ENCODE results near the gene HIPK2.
"Not testable (repeated sequence)": the region's sequence is repeated elsewhere in the genome, so short reads cannot be mapped to it uniquely, and the experiment has no call there.

Gene HIPK2

GRCh38 chr7:139617074-139617473 is 160.7 kb downstream of the HIPK2 start:
- Histone ChIP-seq H3K27me3 (replicated peaks) (no peaks in the 10 kb centered on the region), H3K36me3 (replicated peaks) (peaks cover 72% of the 10 kb centered on the region), H3K27ac (no peak overlapping the region), H3K4me3 (ENCODE audit: low read depth, low read length) (no peak overlapping the region)
- no peak for DNase-seq
- in situ Hi-C loops (cut with HindIII; ENCODE audit: low pct_ligation_motif_present, low sequenced_read_pairs), result no loop called here
- no peak for TF ChIP-seq CTCF (IDR thresholded peaks at IDR 0.05; ENCODE audit: low read depth, low read length, missing control alignments)

- Histone ChIP-seq H3K27me3 (replicated peaks) (no peaks in the 10 kb centered on the region), H3K36me3 (replicated peaks) (peaks cover 77% of the 10 kb centered on the region), H3K27ac (no peak overlapping the region), H3K4me3 (ENCODE audit: low read depth, low read length) (no peak overlapping the region)
- in situ Hi-C loops (cut with HindIII; ENCODE audit: low pct_ligation_motif_present, low sequenced_read_pairs), result no loop called here
- no peak for DNase-seq
- no peak for TF ChIP-seq CTCF (IDR thresholded peaks at IDR 0.05; ENCODE audit: low read depth, low read length, missing control alignments)
Observed at GRCh38 chr7:139614886-139615285, 162.9 kb downstream of the HIPK2 start.

GRCh38 chr7:139613971-139614411 is 163.8 kb downstream of the HIPK2 start:
- DNase-seq, result no peak
- no peak for TF ChIP-seq CTCF (IDR thresholded peaks at IDR 0.05; ENCODE audit: low read depth, low read length, missing control alignments)
- in situ Hi-C loops (cut with HindIII; ENCODE audit: low pct_ligation_motif_present, low sequenced_read_pairs), result no loop called here
- Histone ChIP-seq H3K27me3 (replicated peaks) (no peaks in the 10 kb centered on the region), H3K4me3 (ENCODE audit: low read depth, low read length) (no peak overlapping the region), H3K36me3 (replicated peaks) (peaks cover 68% of the 10 kb centered on the region), H3K27ac (no peak overlapping the region)

- H3K27me3 ChIP-seq (replicated peaks); H3K4me3 ChIP-seq (ENCODE audit: low read depth, low read length); DNase-seq; in situ Hi-C loops (cut with HindIII; ENCODE audit: low pct_ligation_motif_present, low sequenced_read_pairs); H3K27ac ChIP-seq: not testable (repeated sequence)
- H3K36me3 ChIP-seq (replicated peaks), result peaks cover 52% of the 10 kb centered on the region
Observed at GRCh38 chr7:139611556-139611955, 166.2 kb downstream of the HIPK2 start.

GRCh38 chr7:139610595-139610994 is 167.2 kb downstream of the HIPK2 start:
- TF ChIP-seq CTCF (IDR thresholded peaks at IDR 0.05; ENCODE audit: low read depth, low read length, missing control alignments), result no peak
- H3K36me3 ChIP-seq (replicated peaks), result peaks cover 44% of the 10 kb centered on the region
- no peak for DNase-seq
- no peak overlapping the region for H3K4me3 ChIP-seq (ENCODE audit: low read depth, low read length)
- H3K27me3 ChIP-seq (replicated peaks), result no peaks in the 10 kb centered on the region
- H3K27ac ChIP-seq, result no peak overlapping the region
- in situ Hi-C loops (cut with HindIII; ENCODE audit: low pct_ligation_motif_present, low sequenced_read_pairs), result no loop called here

- in situ Hi-C loops (cut with HindIII; ENCODE audit: low pct_ligation_motif_present, low sequenced_read_pairs), result loop anchor here (10.0 kb wide), 1 partner anchor 401 kb away; no protein-coding TSS in a partner anchor
- H3K36me3 ChIP-seq (replicated peaks), result peaks cover 40% of the 10 kb centered on the region
- no peak for DNase-seq
- H3K27ac ChIP-seq, result no peak overlapping the region
- no peak for TF ChIP-seq CTCF (IDR thresholded peaks at IDR 0.05; ENCODE audit: low read depth, low read length, missing control alignments)
- H3K4me3 ChIP-seq (ENCODE audit: low read depth, low read length), result no peak overlapping the region
- H3K27me3 ChIP-seq (replicated peaks), result no peaks in the 10 kb centered on the region
Observed at GRCh38 chr7:139603896-139604295, 173.9 kb downstream of the HIPK2 start.
